BE2C (cell line): ENCODE measurements around the gene FCAMR.

Experiments
- DNase-seq: peaks from one replicate; pipeline ENCODE4 v3.0.0-alpha.2; 2020
- H3K27me3 ChIP-seq: fragments of 250-450 bp; sonication (Bioruptor Pico); 2 replicates; pipeline ENCODE4 v1.5.1; 2020; ENCODE audit warnings: mild to moderate bottlenecking
- H3K36me3 ChIP-seq: fragments of 250-450 bp; sonication (Bioruptor Pico); 2 replicates; pipeline ENCODE4 v1.5.1; 2020; ENCODE audit warnings: mild to moderate bottlenecking
- H3K4me1 ChIP-seq: fragments of 250-450 bp; sonication (Bioruptor Pico); 2 replicates; pipeline ENCODE4 v1.5.1; 2020
- H3K4me3 ChIP-seq: 2 replicates; pipeline ENCODE4 v1.5.1; 2011; ENCODE audit warnings: low read depth, low read length
- H3K9me3 ChIP-seq: fragments of 250-450 bp; sonication (Bioruptor Pico); 2 replicates; pipeline ENCODE4 v1.5.1; 2020
- CTCF ChIP-seq: IDR thresholded peaks from 2 replicates; pipeline ENCODE4 v1.5.1; 2012; ENCODE audit warnings: mild to moderate bottlenecking, low read depth, low read length

FCAMR gene

GRCh38 chr1:207001492-207002245 lies 31.4 kb upstream of the FCAMR start:
- TF ChIP-seq CTCF, result no peak
- peaks cover 28% of the 10 kb centered on the region for H3K27me3 ChIP-seq
- DNase-seq, result no peak
- no peaks in the 10 kb centered on the region for H3K4me1 ChIP-seq
- no peaks in the 10 kb centered on the region for H3K36me3 ChIP-seq
- no peak overlapping the region for H3K4me3 ChIP-seq
- no peaks in the 10 kb centered on the region for H3K9me3 ChIP-seq

- Histone ChIP-seq H3K9me3 (no peaks in the 10 kb centered on the region), H3K36me3 (no peaks in the 10 kb centered on the region), H3K4me1 (no peaks in the 10 kb centered on the region), H3K4me3 (no peak overlapping the region), H3K27me3 (peaks cover 35% of the 10 kb centered on the region)
- no peak for TF ChIP-seq CTCF
- DNase-seq, result no peak
These were observed 30.5 kb upstream of the FCAMR start for GRCh38 chr1:207000651-207001291.

- DNase-seq, result no peak
- no peaks in the 10 kb centered on the region for H3K9me3 ChIP-seq
- no peaks in the 10 kb centered on the region for H3K36me3 ChIP-seq
- no peaks in the 10 kb centered on the region for H3K4me1 ChIP-seq
- TF ChIP-seq CTCF, result no peak
- H3K27me3 ChIP-seq, result peaks cover 42% of the 10 kb centered on the region
- no peak overlapping the region for H3K4me3 ChIP-seq
These were observed 28.6 kb upstream of the FCAMR start for GRCh38 chr1:206998816-206999215.

- no peak for TF ChIP-seq CTCF
- DNase-seq, result no peak
- H3K27me3 ChIP-seq, result peaks cover 73% of the 10 kb centered on the region
These were observed 22.5 kb upstream of the FCAMR start for GRCh38 chr1:206992790-206993189.

GRCh38 chr1:206987873-206988272 lies 17.6 kb upstream of the FCAMR start:
- H3K36me3 ChIP-seq, result no peaks in the 10 kb centered on the region
- no peak overlapping the region for H3K4me3 ChIP-seq
- H3K27me3 ChIP-seq, result peaks cover 84% of the 10 kb centered on the region
- no peak for TF ChIP-seq CTCF
- DNase-seq, result no peak
- H3K9me3 ChIP-seq, result no peaks in the 10 kb centered on the region
- no peaks in the 10 kb centered on the region for H3K4me1 ChIP-seq

More at GRCh38 chr1:206992790-206993189, 22.5 kb upstream of the FCAMR start:
- Histone ChIP-seq H3K36me3 (no peaks in the 10 kb centered on the region), H3K9me3 (no peaks in the 10 kb centered on the region), H3K4me3 (no peak overlapping the region), H3K4me1 (no peaks in the 10 kb centered on the region)

- no peak overlapping the region for H3K4me3 ChIP-seq
- no peak for TF ChIP-seq CTCF
- no peak for DNase-seq
- H3K36me3 ChIP-seq, result no peaks in the 10 kb centered on the region
- H3K9me3 ChIP-seq, result no peaks in the 10 kb centered on the region
- peaks cover 79% of the 10 kb centered on the region for H3K27me3 ChIP-seq
- H3K4me1 ChIP-seq, result no peaks in the 10 kb centered on the region
These were observed 16.6 kb upstream of the FCAMR start for GRCh38 chr1:206986885-206987284.
